HCT116 (cell line): ENCODE data around the gene CYSLTR2. TPM values are rescaled to one million over a fixed set of nuclear protein-coding genes. Genes with fewer than 3 reads are reported as not detected.

Experiments used
- ATAC-seq: fragments of 200-7000 bp; cut with Tn5 transposase; 2 replicates; pipeline ENCODE4 v1.9.1; 2020; ENCODE audit warnings: mild to moderate bottlenecking, moderate library complexity
- BruUV-seq: library from RNA; stranded (reverse); fragments of 400-500 nt; replicated peaks from 2 replicates; lab custom pipeline; 2021; lab: Mats Ljungman, UMichigan
- CTCF ChIA-PET: fragments of 300-600 bp; sonication (Branson Sonifier 250); formaldehyde crosslinking; loops from one replicate; lab custom pipeline; 2021; ENCODE audit warnings: antibody characterized with exemption; lab: Charles Lee
- POLR2A ChIA-PET: fragments of 300-600, 350-600 bp; sonication (Branson Sonifier 250); formaldehyde crosslinking; loops from one replicate; lab custom pipeline; 2021; ENCODE audit warnings: antibody characterized with exemption; lab: Charles Lee
- RAD21 ChIA-PET, 2 experiments: fragments of 300-600 bp; sonication (Branson Sonifier 250); formaldehyde crosslinking; loops; one replicate each; lab custom pipeline; 2023; ENCODE audit warnings: low total read pairs in 2 of 2; ENCODE audit not compliant: uncharacterized antibody in 2 of 2, unreplicated experiment in 2 of 2, low non-redundant PET in 1 of 2; lab: Charles Lee
- DNase-seq: peaks from one replicate; pipeline ENCODE4 v3.0.0-alpha.2; 2010; ENCODE audit warnings: low read depth, low spot score
- H2AFZ ChIP-seq: fragments of 200-600 bp; shearing (Covaris generic), sonication (generic); 2 replicates; pipeline ENCODE4 v1.6.1; 2017; ENCODE audit warnings: low read depth, mixed run types, mixed read lengths, antibody characterized with exemption, low read length; ENCODE audit not compliant: poor library complexity, severe bottlenecking
- H3K27ac ChIP-seq: 2 replicates; pipeline ENCODE4 v1.5.1; 2012; ENCODE audit warnings: low read depth, low read length
- H3K27me3 ChIP-seq: fragments of 200-600 bp; sonication (generic); 2 replicates; pipeline ENCODE4 v1.6.1; 2016; ENCODE audit warnings: mixed run types, low read length, mixed read lengths; ENCODE audit not compliant: insufficient read depth
- H3K36me3 ChIP-seq, 2 experiments: fragments of 200-500 bp in 1 of 2; fragments of 200-600 bp in 1 of 2; sonication (Bioruptor generic) in 1 of 2; sonication (generic) in 1 of 2; 2 replicates each; pipeline versions ENCODE4 v1.5.1 to v1.6.1; 2014 to 2016; ENCODE audit warnings: low read length in 2 of 2, inconsistent platforms in 1 of 2, mixed read lengths in 1 of 2, mixed run types in 1 of 2; ENCODE audit not compliant: insufficient read depth in 2 of 2, control insufficient read depth in 1 of 2
- H3K4me1 ChIP-seq, 2 experiments: fragments of 200-600 bp in 1 of 2; sonication (generic) in 1 of 2; 2 replicates each; pipeline versions ENCODE4 v1.5.1 to v1.6.1; 2012 to 2017; ENCODE audit warnings: low read length in 2 of 2, inconsistent platforms in 1 of 2, mild to moderate bottlenecking in 1 of 2, mixed read lengths in 1 of 2, mixed run types in 1 of 2, moderate library complexity in 1 of 2; ENCODE audit not compliant: insufficient read depth in 2 of 2, control insufficient read depth in 1 of 2
- H3K4me2 ChIP-seq: fragments of 200-600 bp; sonication (generic); 2 replicates; pipeline ENCODE4 v1.6.1; 2017; ENCODE audit warnings: mixed run types, low read length, mixed read lengths
- H3K4me3 ChIP-seq, 2 experiments: fragments of 200-600 bp in 1 of 2; sonication (generic) in 1 of 2; replicated peaks in 1 of 2; 2 replicates each; pipeline ENCODE4 v1.5.1; 2011 to 2016; ENCODE audit warnings: low read length in 2 of 2, control low read depth in 1 of 2, low read depth in 1 of 2, mild to moderate bottlenecking in 1 of 2, mixed read lengths in 1 of 2, mixed run types in 1 of 2
- H3K79me2 ChIP-seq: fragments of 200-600 bp; sonication (generic); 2 replicates; pipeline ENCODE4 v1.6.1; 2017; ENCODE audit warnings: mild to moderate bottlenecking, mixed run types, low read length, moderate library complexity, mixed read lengths; ENCODE audit not compliant: insufficient read depth
- H3K9ac ChIP-seq: fragments of 200-600 bp; sonication (generic); 2 replicates; pipeline ENCODE4 v1.6.1; 2016; ENCODE audit warnings: low read length, mixed read lengths
- H3K9me2 ChIP-seq: fragments of 200-600 bp; sonication (generic), shearing (Covaris generic); 2 replicates; pipeline ENCODE4 v1.6.1; 2017; ENCODE audit warnings: mixed run types, mild to moderate bottlenecking, moderate library complexity; ENCODE audit not compliant: insufficient read depth
- H3K9me3 ChIP-seq, 2 experiments: fragments of 200-500 bp in 1 of 2; fragments of 200-600 bp in 1 of 2; sonication (Bioruptor generic) in 1 of 2; sonication (generic) in 1 of 2; 2 replicates each; pipeline ENCODE4 v1.6.1; 2014 to 2017; ENCODE audit warnings: low read length in 2 of 2, mixed read lengths in 2 of 2, inconsistent platforms in 1 of 2, low read depth in 1 of 2, mild to moderate bottlenecking in 1 of 2, mixed run types in 1 of 2, moderate library complexity in 1 of 2; ENCODE audit not compliant: control insufficient read depth in 1 of 2, insufficient read depth in 1 of 2
- H4K20me1 ChIP-seq: fragments of 200-600 bp; sonication (generic), shearing (Covaris generic); 2 replicates; pipeline ENCODE4 v1.6.1; 2017; ENCODE audit warnings: mixed run types, mild to moderate bottlenecking, moderate library complexity; ENCODE audit not compliant: insufficient read depth
- POLR2A ChIP-seq: IDR thresholded peaks from 2 replicates; pipeline ENCODE4 v1.7.0; 2011; ENCODE audit warnings: borderline replicate concordance; ENCODE audit not compliant: insufficient read depth, insufficient read length; ENCODE audit errors: extremely low read depth
- POLR2AphosphoS5 ChIP-seq: IDR thresholded peaks from 2 replicates; pipeline ENCODE4 v1.6.1; 2011; ENCODE audit warnings: mild to moderate bottlenecking, low read depth, low read length, moderate library complexity
- RAD21 ChIP-seq: IDR thresholded peaks from 2 replicates; pipeline ENCODE4 v1.6.1; 2012; ENCODE audit warnings: low read depth, mild to moderate bottlenecking
- SIN3A ChIP-seq: IDR thresholded peaks from 2 replicates; pipeline ENCODE4 v1.6.1; 2012; ENCODE audit warnings: low read depth
- SP1 ChIP-seq: IDR thresholded peaks from 2 replicates; pipeline ENCODE4 v1.6.1; 2012; ENCODE audit warnings: low read depth
- SRF ChIP-seq: IDR thresholded peaks from 2 replicates; pipeline ENCODE4 v1.6.1; 2012; ENCODE audit warnings: low read depth
- ZFX ChIP-seq: fragments of 450-650 bp; IDR thresholded peaks from 2 replicates; pipeline ENCODE4 v1.6.1; 2017
- ZNF274 ChIP-seq: fragments of 200-500 bp; sonication (Bioruptor generic); IDR thresholded peaks from 2 replicates; pipeline ENCODE4 v1.6.1; 2014; ENCODE audit warnings: mild to moderate bottlenecking, low read depth, low read length, inconsistent platforms
- intact Hi-C: fragments of 100-400 bp; cut with micrococcal nuclease; formaldehyde crosslinking; loops from 2 replicates; pipeline ENCODE4 v1.10.0; 2022
- total RNA-seq: library from RNA; stranded (reverse); gene quantifications from one replicate; pipeline ENCODE4 v1.2.1, GENCODE V29; 2021; ENCODE audit not compliant: unreplicated experiment
- TF ChIP-seq, protein P1 (sequence below): IDR thresholded peaks from 2 replicates; pipeline ENCODE4 v1.6.1; 2012
- TF ChIP-seq, protein P2 (sequence below): IDR thresholded peaks from 2 replicates; pipeline ENCODE4 v1.6.1; 2012
- TF ChIP-seq, protein P3 (sequence below): IDR thresholded peaks from 2 replicates; pipeline ENCODE4 v1.6.1; 2012; ENCODE audit warnings: low read depth

Gene CYSLTR2
- total RNA-seq, 1 experiment from 2014 or later, result not detected

DNA sequence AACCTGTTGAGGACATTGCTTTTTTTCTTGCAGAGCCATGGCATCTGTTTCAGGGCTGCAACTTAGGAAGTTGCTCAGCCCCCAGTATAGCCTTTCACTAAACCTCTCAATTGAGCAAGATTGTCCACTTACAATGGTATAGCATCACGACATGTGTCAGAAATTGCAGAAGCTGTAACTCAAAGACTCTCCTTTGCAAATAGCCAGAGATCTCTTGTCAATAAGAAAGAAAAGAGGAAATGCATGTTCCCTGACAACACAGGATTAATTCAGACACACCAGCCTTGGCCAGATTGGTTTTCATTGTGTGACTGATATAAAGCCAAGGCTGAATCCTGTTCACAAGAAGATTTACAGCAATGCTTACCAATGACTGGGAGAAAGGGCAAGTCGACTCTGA, 38.7 kb upstream of the CYSLTR2 start:
- no peaks in the 10 kb centered on the region for H3K4me1 ChIP-seq
- H3K9me3 ChIP-seq, result peaks cover 0 to 5% of the 10 kb centered on the region in 2 experiments; a peak in 1 of 4 replicates
- no peak overlapping the region for H3K4me3 ChIP-seq
- no peaks in the 10 kb centered on the region for H3K36me3 ChIP-seq
- ChIA-PET CTCF (no interaction called here), RAD21 (no interaction called here), POLR2A (no interaction called here)
- intact Hi-C loops, result no loop called here
- no peaks in the 10 kb centered on the region for H4K20me1 ChIP-seq
- BruUV-seq, result no TSS peak
- H3K27ac ChIP-seq, result no peak overlapping the region
- TF ChIP-seq POLR2A (no peak), ZNF274 (no peak), ZFX (no peak), SIN3A (no peak), SP1 (no peak), SRF (no peak), POLR2AphosphoS5 (no peak)
- TF ChIP-seq, protein P1, sequence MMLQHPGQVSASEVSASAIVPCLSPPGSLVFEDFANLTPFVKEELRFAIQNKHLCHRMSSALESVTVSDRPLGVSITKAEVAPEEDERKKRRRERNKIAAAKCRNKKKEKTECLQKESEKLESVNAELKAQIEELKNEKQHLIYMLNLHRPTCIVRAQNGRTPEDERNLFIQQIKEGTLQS, result no peak
- TF ChIP-seq, protein P2, sequence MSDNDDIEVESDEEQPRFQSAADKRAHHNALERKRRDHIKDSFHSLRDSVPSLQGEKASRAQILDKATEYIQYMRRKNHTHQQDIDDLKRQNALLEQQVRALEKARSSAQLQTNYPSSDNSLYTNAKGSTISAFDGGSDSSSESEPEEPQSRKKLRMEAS, result no peak
- no peaks in the 10 kb centered on the region for H3K9me2 ChIP-seq
- no peak overlapping the region for H3K4me2 ChIP-seq
- no peaks in the 10 kb centered on the region for H3K27me3 ChIP-seq
- H3K9ac ChIP-seq, result no peak overlapping the region
- no peak for DNase-seq
- no peak overlapping the region for H2AFZ ChIP-seq
- H3K79me2 ChIP-seq, result no peaks in the 10 kb centered on the region
- no peak for ATAC-seq

DNA sequence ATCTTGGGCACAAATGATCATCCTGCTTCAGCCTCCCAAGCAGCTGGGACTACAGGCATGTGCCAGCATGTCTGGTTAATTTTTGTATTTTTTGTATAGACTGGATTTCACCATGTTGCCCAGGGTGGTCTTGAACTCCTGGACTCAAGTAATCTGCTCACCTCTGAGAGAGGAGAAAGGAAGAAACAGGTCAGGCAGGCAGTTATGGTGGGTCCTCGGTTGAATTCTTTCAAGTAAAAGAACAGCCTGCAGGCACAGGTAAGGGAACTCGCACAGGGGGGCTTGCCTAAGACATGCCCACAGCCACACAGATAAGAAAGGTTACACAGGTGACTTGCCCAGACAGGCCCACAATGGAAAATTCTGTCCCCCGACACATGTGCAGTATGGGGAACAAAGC, 34.8 kb upstream of the CYSLTR2 start:
- Histone ChIP-seq H3K4me1 (no peaks in the 10 kb centered on the region), H3K9me2 (no peaks in the 10 kb centered on the region), H3K79me2 (no peaks in the 10 kb centered on the region), H3K36me3 (no peaks in the 10 kb centered on the region), H4K20me1 (no peaks in the 10 kb centered on the region), H3K4me2 (no peak overlapping the region), H3K27me3 (no peaks in the 10 kb centered on the region), H3K4me3 (no peak overlapping the region), H2AFZ (no peak overlapping the region), H3K9me3 (peaks cover 0 to 12% of the 10 kb centered on the region in 2 experiments; a peak in 3 of 4 replicates), H3K9ac (no peak overlapping the region), H3K27ac (no peak overlapping the region)
- no peak for TF ChIP-seq RAD21
- TF ChIP-seq, protein P3, sequence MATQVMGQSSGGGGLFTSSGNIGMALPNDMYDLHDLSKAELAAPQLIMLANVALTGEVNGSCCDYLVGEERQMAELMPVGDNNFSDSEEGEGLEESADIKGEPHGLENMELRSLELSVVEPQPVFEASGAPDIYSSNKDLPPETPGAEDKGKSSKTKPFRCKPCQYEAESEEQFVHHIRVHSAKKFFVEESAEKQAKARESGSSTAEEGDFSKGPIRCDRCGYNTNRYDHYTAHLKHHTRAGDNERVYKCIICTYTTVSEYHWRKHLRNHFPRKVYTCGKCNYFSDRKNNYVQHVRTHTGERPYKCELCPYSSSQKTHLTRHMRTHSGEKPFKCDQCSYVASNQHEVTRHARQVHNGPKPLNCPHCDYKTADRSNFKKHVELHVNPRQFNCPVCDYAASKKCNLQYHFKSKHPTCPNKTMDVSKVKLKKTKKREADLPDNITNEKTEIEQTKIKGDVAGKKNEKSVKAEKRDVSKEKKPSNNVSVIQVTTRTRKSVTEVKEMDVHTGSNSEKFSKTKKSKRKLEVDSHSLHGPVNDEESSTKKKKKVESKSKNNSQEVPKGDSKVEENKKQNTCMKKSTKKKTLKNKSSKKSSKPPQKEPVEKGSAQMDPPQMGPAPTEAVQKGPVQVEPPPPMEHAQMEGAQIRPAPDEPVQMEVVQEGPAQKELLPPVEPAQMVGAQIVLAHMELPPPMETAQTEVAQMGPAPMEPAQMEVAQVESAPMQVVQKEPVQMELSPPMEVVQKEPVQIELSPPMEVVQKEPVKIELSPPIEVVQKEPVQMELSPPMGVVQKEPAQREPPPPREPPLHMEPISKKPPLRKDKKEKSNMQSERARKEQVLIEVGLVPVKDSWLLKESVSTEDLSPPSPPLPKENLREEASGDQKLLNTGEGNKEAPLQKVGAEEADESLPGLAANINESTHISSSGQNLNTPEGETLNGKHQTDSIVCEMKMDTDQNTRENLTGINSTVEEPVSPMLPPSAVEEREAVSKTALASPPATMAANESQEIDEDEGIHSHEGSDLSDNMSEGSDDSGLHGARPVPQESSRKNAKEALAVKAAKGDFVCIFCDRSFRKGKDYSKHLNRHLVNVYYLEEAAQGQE, result no peak
- ChIA-PET RAD21 (no interaction called here), CTCF (interaction anchor here (0.7 kb wide), 1 partner anchor 262 kb away, joined by 3 read pairs; no protein-coding TSS in a partner anchor), POLR2A (no interaction called here)
- ATAC-seq (no peak), DNase-seq (no peak)
- no TSS peak for BruUV-seq
- intact Hi-C loops, result no loop called here
